GM21723 (cell line): ENCODE data around the gene PCLAF.
A peak's percentile ranks its signal among the peaks of the same experiment; 100 is the strongest.
"Not testable (repeated sequence)": the region's sequence is repeated elsewhere in the genome, so short reads cannot be mapped to it uniquely, and the experiment has no call there.

Source experiments
- ATAC-seq: cut with Tn5 transposase; IDR thresholded peaks from one replicate; pipeline ENCODE4 v1.9.1; 2021; ENCODE audit warnings: mild to moderate bottlenecking, moderate library complexity; ENCODE audit not compliant: unreplicated experiment

Gene PCLAF

GRCh38 chr15:64369078-64369607 is 12.1 kb downstream of the PCLAF start:
- ATAC-seq: no peak

- ATAC-seq: no peak
Measured at GRCh38 chr15:64361259-64361658, 20.0 kb downstream of the PCLAF start.

GRCh38 chr15:64356710-64357040 is 24.6 kb downstream of the PCLAF start:
- ATAC-seq: no peak

GRCh38 chr15:64355944-64356709 is 25.1 kb downstream of the PCLAF start, which contains the start of gene CSNK1G1:
Gene CSNK1G1, minus strand, starts transcription at chr15:64356173. Its CDS starts 55,674 bp downstream, at chr15:64300499.
- peak; percentile 97 for ATAC-seq

GRCh38 chr15:64355348-64355943 is 25.8 kb downstream of the PCLAF start:
- peak; percentile 29 for ATAC-seq

GRCh38 chr15:64354688-64355344 is 26.4 kb downstream of the PCLAF start:
- ATAC-seq: no peak

GRCh38 chr15:64351265-64351664 is 30.0 kb downstream of the PCLAF start:
- no peak for ATAC-seq

- ATAC-seq: no peak
Measured at GRCh38 chr15:64349375-64349774, 31.9 kb downstream of the PCLAF start.

- ATAC-seq: no peak
Measured at GRCh38 chr15:64348455-64348854, 32.8 kb downstream of the PCLAF start.

GRCh38 chr15:64346242-64346641 is 35.0 kb downstream of the PCLAF start:
- ATAC-seq: not testable (repeated sequence)

GRCh38 chr15:64344651-64345294 is 36.5 kb downstream of the PCLAF start:
- no peak for ATAC-seq

- no peak for ATAC-seq
Measured at GRCh38 chr15:64343841-64344240, 37.4 kb downstream of the PCLAF start.

- no peak for ATAC-seq
Measured at GRCh38 chr15:64343222-64343621, 38.0 kb downstream of the PCLAF start.

- no peak for ATAC-seq
Measured at GRCh38 chr15:64341961-64342360, 39.3 kb downstream of the PCLAF start.

GRCh38 chr15:64340355-64340754 is 40.9 kb downstream of the PCLAF start:
- no peak for ATAC-seq

- ATAC-seq: no peak
Measured at GRCh38 chr15:64337761-64338160, 43.5 kb downstream of the PCLAF start.

- ATAC-seq: no peak
Measured at GRCh38 chr15:64333986-64334929, 47.0 kb downstream of the PCLAF start.

- no peak for ATAC-seq
Measured at GRCh38 chr15:64333516-64333915, 47.7 kb downstream of the PCLAF start.

GRCh38 chr15:64331668-64332067 is 49.6 kb downstream of the PCLAF start:
- not testable (repeated sequence) for ATAC-seq

- not testable (repeated sequence) for ATAC-seq
Measured at GRCh38 chr15:64326975-64327374, 54.3 kb downstream of the PCLAF start.
